HG02763 (cell line): ENCODE results near the gene OTULIN.

Experiments
- ATAC-seq: cut with Tn5 transposase; IDR thresholded peaks from one replicate; pipeline ENCODE4 v1.9.1; 2021; ENCODE audit warnings: mild to moderate bottlenecking, moderate library complexity; ENCODE audit not compliant: unreplicated experiment

OTULIN gene

GRCh38 chr5:14667770-14668169 lies 3.3 kb downstream of the OTULIN start:
- no peak for ATAC-seq

- ATAC-seq = no peak
Observed at GRCh38 chr5:14668181-14668591, 3.7 kb downstream of the OTULIN start.

- ATAC-seq = no peak
Observed at GRCh38 chr5:14669415-14669814, 4.9 kb downstream of the OTULIN start.

GRCh38 chr5:14669975-14670374 lies 5.5 kb downstream of the OTULIN start:
- no peak for ATAC-seq

- no peak for ATAC-seq
Observed at GRCh38 chr5:14671414-14671813, 6.9 kb downstream of the OTULIN start.

GRCh38 chr5:14672082-14672481 lies 7.6 kb downstream of the OTULIN start:
- ATAC-seq = no peak

GRCh38 chr5:14672484-14673394 lies 8.2 kb downstream of the OTULIN start:
- ATAC-seq = no peak

GRCh38 chr5:14673443-14673842 lies 8.9 kb downstream of the OTULIN start:
- no peak for ATAC-seq

- no peak for ATAC-seq
Observed at GRCh38 chr5:14674983-14675854, 10.7 kb downstream of the OTULIN start.

GRCh38 chr5:14675865-14676300 lies 11.4 kb downstream of the OTULIN start:
- ATAC-seq = peak; percentile 40

GRCh38 chr5:14676320-14676719 lies 11.8 kb downstream of the OTULIN start:
- ATAC-seq = peak; percentile 43

- ATAC-seq = no peak
Observed at GRCh38 chr5:14678773-14679334, 14.3 kb downstream of the OTULIN start.

- no peak for ATAC-seq
Observed at GRCh38 chr5:14679595-14679994, 15.1 kb downstream of the OTULIN start.

GRCh38 chr5:14681236-14681752 lies 16.8 kb downstream of the OTULIN start:
- no peak for ATAC-seq

- no peak for ATAC-seq
Observed at GRCh38 chr5:14683906-14684455, 19.5 kb downstream of the OTULIN start.

GRCh38 chr5:14684757-14685156 lies 20.2 kb downstream of the OTULIN start:
- ATAC-seq = no peak

- ATAC-seq = peak; percentile 97
Observed at GRCh38 chr5:14685757-14686156, 21.2 kb downstream of the OTULIN start.

- no peak for ATAC-seq
Observed at GRCh38 chr5:14686517-14686916, 22.0 kb downstream of the OTULIN start.

- ATAC-seq = no peak
Observed at GRCh38 chr5:14687023-14687665, 22.6 kb downstream of the OTULIN start.

GRCh38 chr5:14693070-14693469 lies 28.6 kb downstream of the OTULIN start:
- no peak for ATAC-seq
